ENCODE data around the gene RAB11A.

DNA sequence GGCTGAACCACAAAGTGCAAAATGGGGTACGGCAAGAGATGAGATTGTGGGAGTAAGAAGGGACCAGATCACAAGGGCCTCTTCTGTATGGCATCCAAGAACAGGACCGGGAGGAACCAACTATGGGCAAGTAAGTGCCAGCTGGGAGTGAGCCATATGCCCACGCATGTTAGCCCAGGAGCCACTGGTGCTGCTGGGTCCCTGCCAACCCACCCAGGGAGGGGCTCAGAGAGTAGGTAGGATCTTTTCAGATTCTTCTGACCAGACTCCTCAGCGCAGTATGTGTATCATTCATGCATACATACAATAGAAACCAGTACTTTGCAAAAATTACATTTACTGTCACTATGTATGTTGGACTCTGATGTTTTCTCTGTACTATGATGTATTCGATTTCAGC is 54.0 kb downstream of the RAB11A start:
- TF ChIP-seq, protein P1, sequence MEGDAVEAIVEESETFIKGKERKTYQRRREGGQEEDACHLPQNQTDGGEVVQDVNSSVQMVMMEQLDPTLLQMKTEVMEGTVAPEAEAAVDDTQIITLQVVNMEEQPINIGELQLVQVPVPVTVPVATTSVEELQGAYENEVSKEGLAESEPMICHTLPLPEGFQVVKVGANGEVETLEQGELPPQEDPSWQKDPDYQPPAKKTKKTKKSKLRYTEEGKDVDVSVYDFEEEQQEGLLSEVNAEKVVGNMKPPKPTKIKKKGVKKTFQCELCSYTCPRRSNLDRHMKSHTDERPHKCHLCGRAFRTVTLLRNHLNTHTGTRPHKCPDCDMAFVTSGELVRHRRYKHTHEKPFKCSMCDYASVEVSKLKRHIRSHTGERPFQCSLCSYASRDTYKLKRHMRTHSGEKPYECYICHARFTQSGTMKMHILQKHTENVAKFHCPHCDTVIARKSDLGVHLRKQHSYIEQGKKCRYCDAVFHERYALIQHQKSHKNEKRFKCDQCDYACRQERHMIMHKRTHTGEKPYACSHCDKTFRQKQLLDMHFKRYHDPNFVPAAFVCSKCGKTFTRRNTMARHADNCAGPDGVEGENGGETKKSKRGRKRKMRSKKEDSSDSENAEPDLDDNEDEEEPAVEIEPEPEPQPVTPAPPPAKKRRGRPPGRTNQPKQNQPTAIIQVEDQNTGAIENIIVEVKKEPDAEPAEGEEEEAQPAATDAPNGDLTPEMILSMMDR (IDR thresholded peaks at IDR 0.05), result no peak
- no peak for TF ChIP-seq POLR2A (IDR thresholded peaks at IDR 0.05)

Data from right lobe of liver (tissue), 4 donors.